Fibroblast of lung (primary cell): ENCODE data around the gene SLIT1.

Experiments used
- EZH2 ChIP-seq: IDR thresholded peaks from 2 replicates; pipeline ENCODE4 v1.5.1; 2012; ENCODE audit warnings: low read length, control low read depth, mild to moderate bottlenecking; ENCODE audit errors: missing control alignments
- TF ChIP-seq, protein P1 (sequence below), 2 donors: IDR thresholded peaks in 1 of 2; conservative IDR thresholded peaks in 1 of 2; 1 replicate in 1 of 2; 2 replicates in 1 of 2; pipeline ENCODE4 v1.5.1; 2011 to 2012; ENCODE audit warnings: low read length in 2 of 2, control low read depth in 1 of 2, inconsistent platforms in 1 of 2, low read depth in 1 of 2, mild to moderate bottlenecking in 1 of 2

DNA sequence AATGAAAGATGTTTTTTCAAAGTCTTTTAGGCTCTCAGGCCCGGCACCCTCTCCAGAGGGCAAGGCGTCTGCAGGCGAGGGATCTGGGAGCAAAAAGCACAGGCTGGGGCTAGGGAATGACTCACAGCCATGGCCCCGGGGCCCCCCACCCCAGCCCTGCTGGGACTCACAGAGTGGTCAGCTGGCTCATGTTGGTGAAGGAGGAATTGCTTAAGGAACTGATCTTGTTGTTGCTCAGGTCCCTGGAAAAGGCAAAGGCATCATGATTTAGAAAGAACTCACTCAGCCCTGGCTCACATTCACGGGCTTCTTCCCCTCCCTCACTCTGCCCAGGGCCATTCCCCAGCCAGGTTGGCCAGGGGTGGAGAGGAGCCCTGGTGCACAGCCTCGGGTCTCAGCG is 151.5 kb downstream of the SLIT1 start:
- TF ChIP-seq, protein P1, sequence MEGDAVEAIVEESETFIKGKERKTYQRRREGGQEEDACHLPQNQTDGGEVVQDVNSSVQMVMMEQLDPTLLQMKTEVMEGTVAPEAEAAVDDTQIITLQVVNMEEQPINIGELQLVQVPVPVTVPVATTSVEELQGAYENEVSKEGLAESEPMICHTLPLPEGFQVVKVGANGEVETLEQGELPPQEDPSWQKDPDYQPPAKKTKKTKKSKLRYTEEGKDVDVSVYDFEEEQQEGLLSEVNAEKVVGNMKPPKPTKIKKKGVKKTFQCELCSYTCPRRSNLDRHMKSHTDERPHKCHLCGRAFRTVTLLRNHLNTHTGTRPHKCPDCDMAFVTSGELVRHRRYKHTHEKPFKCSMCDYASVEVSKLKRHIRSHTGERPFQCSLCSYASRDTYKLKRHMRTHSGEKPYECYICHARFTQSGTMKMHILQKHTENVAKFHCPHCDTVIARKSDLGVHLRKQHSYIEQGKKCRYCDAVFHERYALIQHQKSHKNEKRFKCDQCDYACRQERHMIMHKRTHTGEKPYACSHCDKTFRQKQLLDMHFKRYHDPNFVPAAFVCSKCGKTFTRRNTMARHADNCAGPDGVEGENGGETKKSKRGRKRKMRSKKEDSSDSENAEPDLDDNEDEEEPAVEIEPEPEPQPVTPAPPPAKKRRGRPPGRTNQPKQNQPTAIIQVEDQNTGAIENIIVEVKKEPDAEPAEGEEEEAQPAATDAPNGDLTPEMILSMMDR (conservative IDR thresholded peaks at IDR 0.05 in 1 of 2, IDR thresholded peaks at IDR 0.05 in 1 of 2; ENCODE audit: low read depth in 1 of 2, low read length in 2 of 2): no peak
- TF ChIP-seq EZH2: no peak
